Spleen (tissue), 7 donors: ENCODE data around the gene UBASH3A.

Experiments
- POLR2A ChIP-seq, 3 donors: fragments of 450-650 bp; IDR thresholded peaks; one replicate each; pipeline ENCODE4 v1.5.1; 2017; ENCODE audit warnings: antibody characterized with exemption in 3 of 3, mild to moderate bottlenecking in 1 of 3
- TF ChIP-seq, protein P1 (sequence below), 11 experiments: fragments of 200-600 bp in 7 of 11; fragments of 450-650 bp in 4 of 11; sonication (generic) in 4 of 11; IDR thresholded peaks in 8 of 11; conservative IDR thresholded peaks in 3 of 11; 1 replicate in 7 of 11; 2 replicates in 4 of 11; pipeline versions ENCODE4 v1.4.0 to v1.8.0; 2016 to 2021; ENCODE audit warnings: antibody characterized with exemption in 11 of 11, inconsistent platforms in 4 of 11, mild to moderate bottlenecking in 1 of 11
- donor health status: DM: no; HTN: no; CAD: no; lungs with moderate emphysema.
- donor health status: DM: no; HTN: no; CAD: no.
- donor health status: DM: no; HTN: no; CAD: no.

GRCh38 chr21:42484966-42485365 is 81.3 kb downstream of the UBASH3A start:
- TF ChIP-seq, protein P1, sequence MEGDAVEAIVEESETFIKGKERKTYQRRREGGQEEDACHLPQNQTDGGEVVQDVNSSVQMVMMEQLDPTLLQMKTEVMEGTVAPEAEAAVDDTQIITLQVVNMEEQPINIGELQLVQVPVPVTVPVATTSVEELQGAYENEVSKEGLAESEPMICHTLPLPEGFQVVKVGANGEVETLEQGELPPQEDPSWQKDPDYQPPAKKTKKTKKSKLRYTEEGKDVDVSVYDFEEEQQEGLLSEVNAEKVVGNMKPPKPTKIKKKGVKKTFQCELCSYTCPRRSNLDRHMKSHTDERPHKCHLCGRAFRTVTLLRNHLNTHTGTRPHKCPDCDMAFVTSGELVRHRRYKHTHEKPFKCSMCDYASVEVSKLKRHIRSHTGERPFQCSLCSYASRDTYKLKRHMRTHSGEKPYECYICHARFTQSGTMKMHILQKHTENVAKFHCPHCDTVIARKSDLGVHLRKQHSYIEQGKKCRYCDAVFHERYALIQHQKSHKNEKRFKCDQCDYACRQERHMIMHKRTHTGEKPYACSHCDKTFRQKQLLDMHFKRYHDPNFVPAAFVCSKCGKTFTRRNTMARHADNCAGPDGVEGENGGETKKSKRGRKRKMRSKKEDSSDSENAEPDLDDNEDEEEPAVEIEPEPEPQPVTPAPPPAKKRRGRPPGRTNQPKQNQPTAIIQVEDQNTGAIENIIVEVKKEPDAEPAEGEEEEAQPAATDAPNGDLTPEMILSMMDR (IDR thresholded peaks at IDR 0.05 in 8 of 11, conservative IDR thresholded peaks at IDR 0.05 in 3 of 11) = no peak
- TF ChIP-seq POLR2A (IDR thresholded peaks at IDR 0.05) = no peak
